CD4-positive, alpha-beta T cell treated with Interleukin-12 subunit alpha and Interleukin-12 subunit beta, for 1 hour (primary cell): ENCODE measurements around the gene MTCL1.

Experiments
- DNase-seq: peaks from one replicate; pipeline ENCODE4 v3.0.0-alpha.2; 2020

The MTCL1 gene

GRCh38 chr18:8705238-8705960 lies at the start of gene MTCL1:
Gene MTCL1 (plus strand): TSS chr18:8705556. CDS start chr18:8705661, 105 bp downstream.
- no peak for DNase-seq

- no peak for DNase-seq
These were observed 49.1 kb upstream of the MTCL1 start for GRCh38 chr18:8656232-8656631.

GRCh38 chr18:8657050-8657820 lies 48.1 kb upstream of the MTCL1 start:
- no peak for DNase-seq

- DNase-seq, result no peak
These were observed 47.4 kb upstream of the MTCL1 start for GRCh38 chr18:8657873-8658470.

- DNase-seq, result no peak
These were observed 46.4 kb upstream of the MTCL1 start for GRCh38 chr18:8658858-8659485.

GRCh38 chr18:8659609-8660242 lies 45.6 kb upstream of the MTCL1 start:
- no peak for DNase-seq

GRCh38 chr18:8660316-8660715 lies 45.0 kb upstream of the MTCL1 start:
- no peak for DNase-seq

GRCh38 chr18:8661754-8662559 lies 43.4 kb upstream of the MTCL1 start:
- DNase-seq, result no peak

GRCh38 chr18:8662560-8663255 lies 42.6 kb upstream of the MTCL1 start:
- DNase-seq, result no peak

- DNase-seq, result no peak
These were observed 37.5 kb upstream of the MTCL1 start for GRCh38 chr18:8667846-8668245.

- DNase-seq, result no peak
These were observed 37.0 kb upstream of the MTCL1 start for GRCh38 chr18:8668381-8668780.

GRCh38 chr18:8669571-8669970 lies 35.8 kb upstream of the MTCL1 start:
- DNase-seq, result no peak

- DNase-seq, result no peak
These were observed 31.8 kb upstream of the MTCL1 start for GRCh38 chr18:8673256-8674209.

- no peak for DNase-seq
These were observed 30.3 kb upstream of the MTCL1 start for GRCh38 chr18:8675057-8675456.

GRCh38 chr18:8681196-8681595 lies 24.2 kb upstream of the MTCL1 start:
- DNase-seq, result no peak

GRCh38 chr18:8684577-8684976 lies 20.8 kb upstream of the MTCL1 start:
- no peak for DNase-seq

- no peak for DNase-seq
These were observed 20.0 kb upstream of the MTCL1 start for GRCh38 chr18:8685141-8685913.

- DNase-seq, result no peak
These were observed 19.5 kb upstream of the MTCL1 start for GRCh38 chr18:8685914-8686216.

- DNase-seq, result no peak
These were observed 18.7 kb upstream of the MTCL1 start for GRCh38 chr18:8686611-8687010.
